NCI-H1092 (cell line): ENCODE results near the gene RNF114.
A peak's percentile ranks its signal among the peaks of the same experiment; 100 is the strongest.

Source experiments
- DNase-seq: peaks from one replicate; lab custom pipeline; 2025; lab: John Stamatoyannopoulos, UW

Gene RNF114

DNA sequence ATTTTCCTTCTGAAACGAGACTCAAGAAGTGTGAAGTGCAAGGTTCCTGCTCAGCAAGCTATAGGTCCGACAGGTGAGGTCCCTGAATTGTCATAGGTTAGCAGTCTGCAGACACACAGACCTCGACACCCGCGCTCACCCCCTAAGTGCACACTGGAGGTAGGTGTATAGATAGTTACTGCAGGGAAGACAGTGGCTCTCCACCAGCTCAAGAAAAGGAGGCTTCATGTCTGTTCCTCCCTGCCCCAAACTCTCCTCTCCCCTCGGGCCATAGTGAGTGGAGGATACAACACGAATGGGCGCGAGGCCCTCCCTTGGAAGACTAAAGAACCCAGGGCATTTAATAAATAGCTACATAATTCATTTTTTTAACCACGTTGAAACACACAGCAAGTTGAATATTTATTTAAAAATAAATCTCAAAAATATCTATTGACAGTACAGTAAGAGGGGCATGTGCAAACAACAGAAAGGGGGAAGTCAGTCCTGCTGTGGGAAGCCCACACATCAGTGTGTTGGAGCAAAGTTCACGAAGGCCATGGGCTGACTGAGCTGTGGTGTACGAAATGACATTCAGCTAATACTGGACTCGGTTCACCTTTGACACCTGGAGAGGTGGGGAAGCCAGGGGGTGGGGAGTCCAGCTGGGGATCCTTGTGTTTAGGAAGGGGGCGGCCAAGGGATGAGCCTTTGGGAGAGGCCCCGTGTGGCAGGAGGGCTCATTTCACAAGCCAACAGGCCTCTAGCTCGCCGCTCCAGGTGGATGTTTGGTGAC, 31.6 kb upstream of the RNF114 start:
- DNase-seq: no peak

DNA sequence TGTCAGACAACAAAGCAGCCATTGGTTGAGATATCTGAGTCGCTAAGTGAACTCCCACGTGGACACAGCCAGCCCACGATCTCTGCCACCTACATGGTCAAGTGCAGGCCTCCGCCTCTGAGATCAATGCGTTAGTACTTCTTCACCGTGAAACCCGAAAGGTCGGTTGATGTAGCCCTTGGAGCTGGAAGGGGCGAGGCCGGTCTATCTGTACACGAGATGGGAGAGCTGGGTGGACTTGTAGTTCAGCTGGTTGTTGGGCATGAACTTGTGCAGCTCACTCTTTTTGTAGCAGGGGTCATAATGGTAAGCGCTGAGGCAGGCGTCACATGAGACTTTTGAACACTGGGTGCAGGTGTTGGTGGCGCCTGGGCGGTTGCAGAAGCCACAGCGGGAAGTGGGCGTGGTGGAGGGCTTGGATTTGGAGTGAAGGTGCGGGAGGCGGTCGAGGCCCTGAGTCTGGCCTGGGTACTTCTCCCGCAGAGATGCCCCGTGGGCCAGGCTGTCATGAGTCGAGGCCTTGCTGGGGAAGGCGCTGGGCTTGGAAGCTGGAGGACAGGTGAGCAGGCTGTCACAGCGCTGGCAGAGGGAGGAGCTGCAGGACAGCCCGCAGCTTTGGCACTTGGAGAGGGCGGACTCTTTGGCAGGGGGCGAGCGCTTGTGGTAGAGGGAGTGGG, 30.6 kb upstream of the RNF114 start:
- DNase-seq: no peak

DNA sequence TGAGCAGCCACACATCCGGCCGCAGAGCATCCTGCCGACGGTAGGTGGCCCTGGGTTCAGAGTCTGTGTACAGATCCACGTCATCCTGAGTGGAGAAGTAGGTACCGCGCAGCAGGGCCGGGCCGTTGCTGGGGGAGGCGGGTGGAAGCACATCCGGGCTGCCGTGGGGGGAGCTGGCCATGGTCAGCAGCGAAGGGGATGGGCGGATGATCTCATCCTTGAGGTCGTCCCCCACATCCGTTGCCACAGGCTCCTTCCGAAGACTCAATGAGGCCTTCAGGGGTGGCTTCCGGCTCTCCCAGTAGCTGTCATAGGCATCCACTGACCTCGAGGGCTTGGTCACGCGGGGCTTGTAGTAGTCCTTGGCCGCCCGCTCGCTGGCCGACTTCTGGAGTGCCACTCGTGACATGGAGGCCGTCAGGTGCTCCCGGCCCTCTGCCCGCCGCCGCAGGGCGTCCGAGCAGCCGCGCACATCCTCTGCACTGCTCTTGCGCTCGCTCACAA, 30.0 kb upstream of the RNF114 start:
- no peak for DNase-seq

DNA sequence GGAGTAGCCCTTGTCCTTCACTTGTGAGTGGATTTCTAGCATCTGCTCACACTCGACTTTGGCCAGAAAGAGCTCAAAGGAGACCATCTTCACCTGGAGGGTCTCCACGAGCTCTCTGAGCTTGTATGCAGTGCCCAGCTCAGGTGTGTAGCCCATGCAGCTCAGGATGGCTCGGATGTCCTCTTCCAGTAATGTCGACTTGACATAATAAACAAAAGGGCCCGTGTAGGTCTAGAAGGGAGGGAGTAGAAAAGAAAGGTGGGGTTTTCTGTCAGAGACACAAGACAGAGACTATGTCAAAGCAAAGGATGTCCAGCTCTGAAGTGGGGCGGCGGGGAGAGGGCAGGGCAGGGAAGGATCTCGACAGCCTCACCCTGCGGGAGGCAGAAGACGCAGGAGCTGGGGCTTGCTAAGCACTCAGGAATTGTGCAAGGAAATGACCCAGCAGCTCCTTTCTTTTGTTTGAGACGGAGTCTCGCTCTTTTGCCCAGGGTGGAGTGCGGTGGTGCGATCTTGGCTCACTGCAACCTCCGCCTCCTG, 29.5 kb upstream of the RNF114 start:
- DNase-seq: no peak

DNA sequence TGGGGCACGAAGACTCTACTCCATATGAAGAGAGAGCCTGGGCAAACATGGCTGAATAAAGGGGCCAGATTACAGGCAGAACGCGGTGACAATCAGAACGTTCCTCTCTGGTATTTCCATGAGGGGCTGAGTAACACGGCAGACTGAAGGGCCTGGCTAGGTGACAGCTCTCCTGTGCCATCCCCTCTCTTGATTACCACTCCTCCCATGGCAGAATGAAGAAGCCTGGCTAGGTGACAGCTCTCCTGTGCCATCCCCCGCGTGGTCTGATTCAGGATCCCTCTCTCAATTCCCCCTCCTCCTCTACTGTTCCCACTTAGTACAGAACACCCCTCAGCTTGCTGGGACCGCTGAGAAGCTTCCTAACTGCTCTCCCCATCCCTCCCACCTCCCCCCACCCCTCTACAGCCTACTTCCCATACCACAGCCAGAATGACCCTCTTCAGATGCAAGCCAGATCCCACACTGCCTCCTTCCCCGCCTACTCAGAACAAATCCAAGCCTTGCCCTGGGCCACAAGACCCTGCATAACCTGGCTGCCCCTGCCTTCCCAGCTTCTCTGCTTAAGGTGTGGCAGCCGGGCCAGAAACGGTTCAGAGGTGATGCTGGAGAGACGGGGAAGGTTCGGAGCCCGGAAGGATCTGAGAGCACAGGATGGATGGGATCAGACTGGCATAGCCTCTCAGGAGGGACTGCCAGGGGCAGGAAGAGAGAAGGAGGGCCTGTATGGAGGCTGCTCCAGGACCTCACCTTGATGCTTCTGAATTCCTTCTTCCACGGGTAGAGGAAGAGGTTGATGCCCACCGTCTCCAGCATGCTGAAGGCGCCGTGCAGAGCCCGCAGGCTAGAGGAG, 28.6 kb upstream of the RNF114 start:
- no peak for DNase-seq

DNA sequence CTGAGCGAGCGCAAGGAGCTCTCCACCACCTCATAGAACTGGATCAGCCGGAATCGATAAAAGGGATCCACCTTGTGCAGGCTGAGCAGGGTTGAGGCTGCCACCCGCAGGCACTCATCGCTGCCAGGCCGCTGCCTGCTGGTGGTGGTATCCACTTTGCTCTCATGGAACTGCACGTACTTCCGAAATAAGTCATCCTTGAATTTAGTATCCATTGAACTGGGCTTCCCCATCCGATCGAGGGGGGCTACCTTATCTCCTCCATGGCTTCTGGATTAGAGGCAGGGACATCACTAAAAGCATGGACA, 28.0 kb upstream of the RNF114 start:
- DNase-seq: no peak

DNA sequence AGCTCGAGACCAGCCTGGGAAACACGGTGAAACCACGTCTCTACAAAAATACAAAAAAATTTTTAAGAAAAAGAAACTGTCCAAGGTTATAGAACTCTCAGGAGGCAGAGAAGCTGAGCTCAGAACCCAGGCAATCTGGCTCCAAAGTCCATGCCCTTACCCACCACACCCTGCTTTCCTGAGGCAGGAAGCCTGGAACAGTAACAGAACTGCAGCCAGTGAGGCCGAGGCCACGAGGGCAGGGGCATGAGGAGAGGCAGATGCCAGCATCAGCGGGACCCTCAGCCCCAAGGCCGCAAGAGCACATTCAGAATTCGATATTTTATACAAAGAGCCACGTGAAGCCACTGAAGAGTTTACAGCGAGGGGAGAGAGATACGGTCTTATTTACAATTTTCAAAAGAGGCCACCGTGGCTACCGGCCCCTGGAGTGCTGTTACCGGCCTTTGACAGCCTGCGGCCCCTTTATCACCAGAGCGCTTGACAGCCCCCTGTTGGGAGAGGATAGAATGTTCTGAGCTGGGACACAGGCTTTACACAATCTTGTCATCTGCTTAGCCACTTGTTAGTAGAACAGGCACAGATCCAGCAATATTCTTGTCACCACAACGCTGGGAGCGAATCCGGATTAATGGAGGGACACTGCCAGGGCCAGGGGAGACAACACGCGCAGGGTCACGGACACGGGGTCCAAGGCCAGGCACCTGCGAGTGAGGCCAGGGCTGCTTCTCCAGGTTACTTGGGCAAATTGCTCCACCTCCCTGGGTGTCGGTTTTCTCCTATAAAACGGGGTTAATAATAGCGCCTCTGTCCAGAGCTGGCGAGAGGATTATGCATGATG, 26.5 kb upstream of the RNF114 start:
- no peak for DNase-seq

DNA sequence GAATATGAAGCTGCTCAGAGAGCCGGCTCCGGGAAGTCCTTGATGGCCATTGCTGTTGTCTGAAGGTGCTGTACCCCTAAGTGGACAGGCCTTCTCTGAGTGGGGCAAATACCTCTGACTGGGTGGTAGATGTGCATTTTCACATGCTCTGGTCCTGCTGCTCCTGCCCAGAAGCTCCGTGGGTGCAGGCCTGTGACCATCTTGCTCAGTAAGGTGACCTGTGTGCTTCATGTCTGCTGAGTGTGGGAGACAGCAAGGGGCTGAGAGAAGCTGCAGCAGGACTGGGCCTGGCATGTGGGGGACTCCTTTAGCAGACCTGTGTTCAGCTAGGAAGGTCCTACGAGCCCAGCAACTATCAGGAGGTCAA, 25.9 kb upstream of the RNF114 start:
- DNase-seq: no peak

DNA sequence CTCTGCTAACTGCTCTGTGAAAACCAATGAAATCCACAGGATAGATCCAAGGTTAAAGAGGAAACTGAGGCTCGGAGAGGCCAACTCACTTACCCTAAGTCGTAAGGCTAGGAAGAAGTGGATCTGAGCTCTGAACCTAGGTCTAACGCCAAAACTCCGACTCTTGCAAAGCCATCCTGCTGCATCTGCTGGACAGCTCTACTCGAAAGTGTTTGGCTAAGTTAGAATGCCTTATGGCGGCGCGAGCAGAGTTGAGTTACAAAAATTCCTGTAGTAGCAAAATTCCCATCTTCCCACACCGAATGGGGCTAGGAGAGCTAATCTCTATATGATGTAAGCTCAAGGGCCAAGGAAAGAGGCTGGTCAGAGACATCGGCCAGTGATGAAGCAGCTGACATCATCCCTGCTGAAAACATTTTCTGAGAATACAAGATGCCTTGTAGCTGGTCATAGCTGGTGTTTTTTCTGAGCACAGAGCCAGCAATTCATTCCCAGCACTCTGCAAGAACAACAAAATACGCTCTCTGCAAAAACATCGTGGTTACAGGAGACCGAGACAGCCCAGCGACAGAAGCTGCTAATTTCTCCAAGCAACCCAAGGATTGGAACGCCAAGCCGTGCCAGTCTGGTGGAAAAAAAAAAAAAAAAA, 22.7 kb upstream of the RNF114 start:
- DNase-seq: no peak

DNA sequence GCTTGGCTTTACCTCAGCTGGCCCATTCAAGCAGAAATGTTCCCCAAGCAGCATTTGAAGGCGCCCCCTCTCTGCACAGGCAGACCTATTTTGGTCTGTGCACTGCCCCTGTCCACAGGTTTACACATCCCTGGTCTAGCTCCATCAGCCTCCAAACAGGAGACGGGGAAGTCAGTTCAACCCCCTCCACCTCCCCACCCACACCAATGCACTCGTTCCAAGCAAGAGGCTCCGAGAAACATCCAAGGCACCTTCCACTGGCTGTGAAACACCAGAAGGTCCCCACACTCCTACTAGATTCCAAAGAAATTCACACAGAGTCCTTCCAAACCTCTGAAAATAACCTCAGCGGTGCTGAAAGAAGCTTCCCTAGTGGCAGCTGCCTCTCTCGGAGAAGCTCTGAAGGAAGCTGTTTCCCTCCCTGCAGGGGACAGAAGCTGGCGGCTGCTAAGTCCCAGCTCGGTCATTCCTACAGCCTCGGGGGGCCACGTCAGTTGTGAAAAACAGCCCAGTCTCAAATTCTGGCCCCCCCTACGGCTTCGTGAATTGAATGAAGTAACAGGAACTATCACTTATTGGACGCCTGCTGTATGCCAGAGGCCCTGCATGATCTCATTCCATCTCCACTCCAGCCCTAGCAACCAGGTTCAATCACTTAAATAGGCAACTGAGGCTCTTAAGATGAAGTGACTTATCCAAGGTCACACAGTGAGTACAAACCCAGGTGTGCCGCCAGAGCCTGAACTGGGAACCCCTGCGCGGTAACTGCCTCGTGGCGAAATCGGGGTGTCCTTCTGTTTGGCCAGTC, 21.7 kb upstream of the RNF114 start:
- DNase-seq: no peak

DNA sequence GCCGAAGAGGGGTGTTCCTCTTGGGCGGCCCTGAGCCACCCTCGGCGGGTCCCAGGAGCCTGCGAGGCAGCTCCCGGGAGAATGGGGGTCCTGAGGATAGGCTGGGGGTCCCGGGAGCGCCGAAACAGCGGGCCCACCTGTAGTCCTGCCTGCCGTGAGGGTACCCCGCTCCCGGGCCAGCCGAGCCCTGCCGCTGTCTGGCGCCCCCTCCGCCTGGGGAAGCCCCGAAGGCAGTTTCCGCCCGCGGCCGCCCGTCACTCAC, 21.1 kb upstream of the RNF114 start:
- DNase-seq: no peak

DNA sequence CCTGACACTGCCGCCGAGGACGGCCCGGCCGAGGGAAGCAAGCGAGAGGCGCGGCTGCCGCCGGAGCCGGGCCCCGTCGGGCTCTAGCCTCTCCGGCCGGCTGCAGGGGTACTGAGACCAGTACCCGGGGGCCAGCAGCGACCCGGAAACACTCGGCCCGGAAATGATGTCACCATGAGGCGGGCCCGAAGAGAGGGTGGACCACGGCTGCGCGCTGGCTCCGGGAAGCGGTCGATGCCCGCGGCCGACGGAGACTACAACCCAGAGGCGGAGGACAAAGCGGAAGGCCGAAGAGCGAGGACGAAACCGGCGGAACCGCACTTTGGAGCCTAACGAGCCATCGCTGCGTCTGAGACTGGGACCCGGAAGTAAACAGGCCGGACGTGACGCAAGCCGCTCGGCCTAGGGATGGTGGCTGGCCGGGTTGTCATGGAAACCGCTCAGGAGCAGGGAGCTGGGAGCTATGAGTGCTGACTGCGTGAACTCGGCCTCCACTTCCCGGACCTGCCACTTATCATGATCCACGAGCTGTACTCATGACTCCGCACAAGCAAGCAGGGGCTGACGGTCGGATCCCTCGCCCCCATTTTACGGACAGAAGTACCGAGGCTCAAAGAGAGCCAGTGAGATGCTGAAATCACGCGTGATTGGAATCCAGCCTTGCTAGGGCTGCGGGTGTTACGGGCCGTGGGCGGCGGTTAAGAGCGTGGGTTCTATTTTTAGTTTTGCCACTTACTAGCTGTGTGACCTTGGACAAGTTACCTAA, 20.6 kb upstream of the RNF114 start, which contains the start of gene SPATA2:
TSS of gene SPATA2 (minus strand) at position 150 of the 766 bp plus-strand sequence. CDS start 7,039 bp downstream, outside the sequence.
- peak; percentile 92 for DNase-seq

DNA sequence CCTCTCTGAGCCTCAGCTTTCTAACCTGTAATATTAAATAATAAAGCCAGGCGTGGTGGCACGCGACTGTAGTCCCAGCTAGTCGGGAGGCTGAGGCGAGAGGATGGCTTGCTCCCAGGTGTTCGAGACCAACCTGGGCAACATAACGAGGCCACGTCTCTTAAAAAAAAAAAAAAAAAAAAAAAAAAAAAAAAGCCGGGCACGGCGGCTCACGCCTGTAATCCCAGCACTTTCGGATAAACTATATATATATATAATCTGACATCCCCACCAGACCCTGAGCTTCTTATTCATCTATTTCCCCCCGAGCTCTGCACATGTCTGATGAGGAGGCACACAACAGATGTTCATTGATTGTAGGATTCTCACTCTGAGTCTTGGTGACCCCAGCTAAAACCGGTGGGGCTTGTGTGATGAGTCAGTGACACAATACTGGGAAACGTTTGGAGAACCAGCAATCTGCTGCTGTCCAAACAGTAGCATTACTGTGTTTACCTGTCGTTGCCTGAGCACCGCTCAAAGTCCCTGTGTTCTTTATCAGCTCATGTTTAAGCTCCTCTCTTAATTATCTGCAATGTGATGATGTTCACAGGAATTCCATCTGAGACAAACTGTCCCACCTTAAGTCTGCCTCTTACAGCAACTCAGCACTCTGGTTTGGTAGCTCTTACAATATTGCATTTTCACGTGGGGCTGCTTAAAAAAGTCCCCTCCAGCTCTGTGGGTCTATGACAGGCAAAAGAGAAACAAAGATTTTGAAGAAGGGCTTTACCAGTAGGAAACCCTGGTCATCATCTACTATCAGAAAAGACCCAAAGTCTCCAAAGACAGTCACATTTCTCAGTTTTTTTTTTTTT, 19.8 kb upstream of the RNF114 start:
- peak; percentile 28 for DNase-seq

DNA sequence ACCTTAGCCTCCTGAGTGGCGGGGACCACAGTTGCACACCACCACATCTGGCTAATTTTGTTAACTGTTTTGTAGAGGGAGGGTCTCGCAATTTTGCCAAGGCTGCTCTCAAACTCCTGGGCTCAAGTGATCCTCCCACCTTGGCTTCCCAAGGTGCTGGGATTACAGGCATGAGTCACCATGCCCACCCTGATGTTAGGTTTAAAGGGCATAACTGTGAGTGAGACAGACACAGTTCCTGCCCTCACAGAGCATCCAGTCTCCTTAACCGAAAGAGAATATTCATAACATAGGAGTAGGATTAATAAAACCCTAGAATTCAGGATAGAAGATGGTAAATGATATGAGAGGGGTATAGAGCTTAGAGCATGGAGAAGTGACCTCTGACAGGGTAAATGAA, 17.8 kb upstream of the RNF114 start:
- no peak for DNase-seq

DNA sequence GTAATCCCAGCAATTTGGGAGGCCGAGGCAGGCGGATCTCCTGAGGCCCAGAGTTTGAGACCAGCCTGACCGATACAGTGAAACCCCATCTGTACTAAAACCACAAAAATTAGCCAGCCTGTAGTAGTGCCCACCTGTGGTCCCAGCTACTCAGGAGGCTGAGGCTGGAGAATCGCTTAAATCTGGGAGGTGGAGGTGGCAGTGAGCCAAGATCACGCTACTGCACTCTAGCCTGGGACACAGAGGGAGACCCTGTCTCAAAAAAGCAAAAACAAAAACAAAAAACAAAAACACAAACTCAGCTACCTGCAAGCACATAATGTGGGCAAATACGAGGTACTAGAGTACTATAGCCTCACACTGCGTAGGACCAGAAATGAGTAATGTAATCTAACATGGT, 17.2 kb upstream of the RNF114 start:
- DNase-seq: no peak

DNA sequence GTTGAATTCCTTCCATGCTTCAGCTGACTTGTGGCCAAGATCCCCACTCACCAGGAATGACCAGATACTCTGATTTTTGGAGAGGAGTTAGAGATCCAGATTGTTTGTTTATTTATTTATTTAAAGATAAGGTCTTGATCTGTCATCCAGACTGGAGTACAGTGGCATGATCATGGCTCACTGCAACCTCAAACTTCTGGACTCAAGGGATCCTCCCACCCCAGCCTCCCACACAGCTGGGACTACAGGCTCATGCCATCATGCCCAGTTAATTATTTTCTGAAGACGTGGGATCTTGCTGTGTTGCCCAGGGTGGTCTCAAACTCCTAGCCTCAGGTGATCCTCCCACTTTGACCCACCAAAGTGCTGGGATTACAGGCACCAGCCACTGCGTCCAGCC, 16.7 kb upstream of the RNF114 start:
- no peak for DNase-seq

DNA sequence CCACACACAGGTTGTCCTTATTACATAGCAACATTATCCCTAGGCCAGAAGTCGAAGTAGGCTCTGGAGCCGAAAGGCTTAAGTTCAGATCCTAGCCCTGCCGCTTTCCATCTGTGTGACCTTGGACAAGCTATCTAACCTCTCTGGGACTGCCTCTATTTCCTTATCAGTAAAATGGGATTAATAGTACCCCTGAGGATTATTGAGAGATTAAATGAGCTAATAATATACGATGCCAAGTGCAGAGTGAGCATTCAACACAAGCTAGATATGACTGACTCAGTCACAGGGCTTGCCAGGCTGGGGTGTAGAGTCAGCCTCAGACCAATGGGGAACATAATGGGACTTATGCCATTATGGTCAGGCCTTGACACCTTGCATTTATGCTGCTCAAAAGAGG, 11.9 kb upstream of the RNF114 start:
- DNase-seq: no peak

DNA sequence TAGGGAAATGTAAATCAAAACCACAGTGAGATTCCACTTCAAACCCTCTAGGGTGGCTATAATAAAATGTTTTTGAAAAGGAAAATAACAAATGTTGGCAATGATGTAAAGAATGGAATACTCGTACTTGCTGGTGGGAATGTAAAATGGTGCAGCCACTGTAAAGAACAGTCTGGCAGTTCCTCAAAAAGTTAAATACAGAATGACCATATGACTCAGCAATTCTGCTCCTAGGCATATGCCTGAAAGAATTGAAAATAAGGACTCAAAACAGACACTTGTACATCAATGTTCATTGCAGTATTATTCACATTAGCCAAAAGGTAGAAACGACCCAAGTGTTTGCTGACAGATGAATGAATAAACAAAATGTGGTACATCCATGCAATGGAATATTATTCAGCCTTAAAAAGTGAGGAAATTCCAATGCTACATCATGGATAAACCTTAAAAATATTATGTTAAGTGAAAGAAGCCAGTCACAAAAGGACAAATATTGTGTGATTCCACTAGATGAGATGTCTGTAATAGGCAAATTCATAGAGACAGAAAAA, 10.2 kb upstream of the RNF114 start:
- DNase-seq: no peak
